AG08395 (cell line): ENCODE measurements around the gene LMBR1.
"Not testable (repeated sequence)": the region's sequence is repeated elsewhere in the genome, so short reads cannot be mapped to it uniquely, and the experiment has no call there.

Source experiments
- DNase-seq: peaks from one replicate; pipeline ENCODE4 v3.0.0; 2012; ENCODE audit warnings: mixed read lengths, low spot score

Gene LMBR1, protein sequence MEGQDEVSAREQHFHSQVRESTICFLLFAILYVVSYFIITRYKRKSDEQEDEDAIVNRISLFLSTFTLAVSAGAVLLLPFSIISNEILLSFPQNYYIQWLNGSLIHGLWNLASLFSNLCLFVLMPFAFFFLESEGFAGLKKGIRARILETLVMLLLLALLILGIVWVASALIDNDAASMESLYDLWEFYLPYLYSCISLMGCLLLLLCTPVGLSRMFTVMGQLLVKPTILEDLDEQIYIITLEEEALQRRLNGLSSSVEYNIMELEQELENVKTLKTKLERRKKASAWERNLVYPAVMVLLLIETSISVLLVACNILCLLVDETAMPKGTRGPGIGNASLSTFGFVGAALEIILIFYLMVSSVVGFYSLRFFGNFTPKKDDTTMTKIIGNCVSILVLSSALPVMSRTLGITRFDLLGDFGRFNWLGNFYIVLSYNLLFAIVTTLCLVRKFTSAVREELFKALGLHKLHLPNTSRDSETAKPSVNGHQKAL

DNA sequence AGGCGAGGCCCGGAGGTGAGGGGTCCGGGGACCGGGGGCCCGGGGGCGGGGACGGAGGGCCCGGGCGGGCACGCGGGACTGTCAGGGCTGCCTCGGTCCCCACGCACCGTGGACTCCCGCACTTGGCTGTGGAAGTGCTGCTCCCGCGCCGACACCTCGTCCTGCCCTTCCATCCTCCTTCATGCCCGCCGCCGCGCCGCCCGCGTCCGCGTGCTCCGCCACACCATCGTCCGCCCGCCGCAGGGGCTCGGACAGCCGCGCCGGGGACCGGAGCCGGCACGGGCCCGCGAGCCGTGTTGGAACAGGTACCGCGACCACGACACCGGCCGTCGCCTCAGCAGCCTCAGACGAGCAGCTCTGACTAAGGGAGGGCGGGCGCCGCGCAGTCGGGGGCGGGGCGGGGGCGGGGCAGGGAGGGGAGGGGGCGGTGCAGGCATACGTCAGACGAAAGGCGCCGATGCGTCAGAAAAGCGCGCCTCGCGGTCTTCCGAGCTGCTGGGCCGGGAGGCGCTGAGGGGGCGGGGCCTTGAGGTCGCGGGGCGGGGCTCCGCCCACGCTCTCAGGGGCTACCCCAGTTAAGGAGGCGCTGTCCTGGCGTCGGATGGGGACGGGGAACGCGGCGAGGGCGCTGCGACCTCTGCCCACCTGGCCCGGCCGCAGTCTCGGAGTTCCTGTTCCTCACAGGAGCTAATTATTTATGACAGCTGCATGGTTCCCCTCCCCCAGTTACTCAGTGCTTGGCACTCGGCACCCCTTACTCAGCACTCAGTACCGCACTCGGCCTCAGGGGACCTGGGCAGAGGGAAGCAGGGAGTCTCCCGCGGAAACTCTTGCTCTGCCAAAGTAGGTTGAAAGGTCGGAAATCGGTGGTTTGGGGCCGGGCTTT is at the start of gene LMBR1:
TSS of gene LMBR1 (minus strand) at position 363 of the 886 bp plus-strand sequence. CDS start at position 173, 190 bp downstream.
- DNase-seq: peak; percentile 99

DNA sequence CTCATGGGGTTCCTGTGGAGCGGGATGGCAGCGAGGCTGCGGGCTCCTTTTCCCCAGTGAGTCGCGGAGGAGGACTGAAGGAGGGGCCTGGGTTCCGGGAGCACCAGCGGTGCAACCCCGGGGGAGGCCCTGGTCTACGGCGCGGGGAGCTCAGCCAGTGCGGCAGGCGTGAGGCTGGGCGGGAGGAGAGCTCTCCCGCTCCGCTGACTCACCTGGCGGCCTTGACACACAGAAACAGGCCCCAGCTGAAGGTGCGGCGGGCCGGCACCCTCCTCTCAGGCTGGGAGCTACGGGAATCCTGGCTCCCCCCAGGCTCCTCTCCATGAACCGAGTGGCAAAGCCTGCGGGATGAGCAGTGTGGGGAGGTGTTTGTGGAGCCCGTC is 49.7 kb upstream of the LMBR1 start:
- DNase-seq: no peak

DNA sequence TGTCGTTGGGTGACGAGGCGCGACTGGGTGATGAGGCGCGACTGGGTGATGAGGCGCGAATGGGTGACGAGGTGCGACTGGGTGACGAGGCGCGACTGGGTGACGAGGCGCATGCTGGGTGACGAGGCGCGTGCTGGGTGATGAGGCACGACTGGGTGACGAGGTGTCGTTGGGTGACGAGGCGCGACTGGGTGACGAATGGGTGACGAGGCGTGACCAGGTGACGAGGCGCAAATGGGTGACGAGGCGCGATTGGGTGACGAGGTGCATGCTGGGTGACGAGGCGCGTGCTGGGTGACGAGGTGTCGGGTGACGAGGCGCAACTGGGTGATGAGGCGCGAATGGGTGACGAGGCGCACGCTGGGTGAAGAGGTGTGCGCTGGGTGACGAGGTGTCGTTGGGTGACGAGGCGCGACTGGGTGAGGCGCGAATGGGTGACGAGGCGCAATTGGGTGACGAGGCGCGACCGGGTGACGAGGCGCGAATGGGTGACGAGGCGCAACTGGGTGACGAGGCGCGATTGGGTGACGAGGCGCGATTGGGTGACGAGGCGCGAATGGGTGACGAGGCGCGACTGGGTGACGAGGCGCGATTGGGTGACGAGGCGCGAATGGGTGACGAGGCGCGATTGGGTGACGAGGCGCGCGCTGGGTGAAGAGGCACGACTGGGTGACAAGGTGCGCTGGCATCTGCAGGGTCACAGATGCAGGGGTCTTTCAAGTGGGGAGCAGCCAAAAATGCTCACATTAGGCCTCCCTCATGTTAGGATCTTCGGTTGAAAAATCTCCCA is 48.6 kb upstream of the LMBR1 start:
- DNase-seq: no peak

DNA sequence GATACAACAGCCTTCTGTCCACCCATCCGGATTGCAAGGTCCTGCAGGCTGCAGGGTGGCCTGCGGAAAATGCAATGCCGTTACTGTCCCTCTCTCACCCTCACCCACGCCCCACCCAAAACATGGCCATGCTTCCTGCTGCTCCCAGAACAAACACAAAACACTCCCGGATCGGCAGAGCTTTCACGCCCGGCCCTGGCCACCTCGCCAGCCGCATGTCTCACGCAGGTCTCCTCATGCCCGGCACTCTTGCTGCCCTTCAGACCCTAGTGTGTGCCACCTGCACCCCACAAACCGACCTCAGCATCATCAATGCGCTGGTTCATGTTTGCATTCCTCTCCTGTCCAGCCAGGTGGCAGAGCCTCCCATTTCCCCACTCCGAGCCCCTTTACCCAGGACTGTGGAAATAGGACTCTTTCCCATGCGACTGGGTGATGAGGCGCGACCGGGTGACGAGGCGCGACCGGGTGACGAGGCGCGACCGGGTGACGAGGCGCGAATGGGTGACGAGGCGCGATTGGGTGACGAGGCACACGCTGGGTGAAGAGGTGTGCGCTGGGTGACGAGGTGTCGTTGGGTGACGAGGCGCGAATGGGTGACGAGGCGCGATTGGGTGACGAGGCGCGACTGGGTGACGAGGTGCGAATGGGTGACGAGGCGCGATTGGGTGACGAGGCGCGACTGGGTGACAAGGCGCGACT is 47.6 kb upstream of the LMBR1 start:
- DNase-seq: no peak

DNA sequence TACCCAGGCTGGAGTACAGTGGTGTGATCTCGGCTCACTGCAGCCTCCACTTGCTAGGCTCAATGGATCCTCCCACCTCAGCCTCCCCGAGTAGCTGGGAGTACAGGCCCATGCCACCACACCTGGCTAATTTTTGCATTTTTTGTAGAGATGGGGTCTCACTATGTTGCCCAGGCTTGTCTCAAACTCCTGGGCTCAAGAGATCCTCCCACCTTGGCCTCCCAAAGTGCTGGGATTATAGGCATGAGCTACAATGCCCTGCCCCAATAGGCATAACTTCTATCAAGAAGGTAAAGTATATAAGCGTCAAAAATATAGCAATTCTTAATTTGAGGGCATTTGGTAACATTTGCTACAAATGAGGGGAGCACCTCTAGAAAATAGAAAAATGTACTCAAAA is 43.8 kb upstream of the LMBR1 start:
- DNase-seq: not testable (repeated sequence)

DNA sequence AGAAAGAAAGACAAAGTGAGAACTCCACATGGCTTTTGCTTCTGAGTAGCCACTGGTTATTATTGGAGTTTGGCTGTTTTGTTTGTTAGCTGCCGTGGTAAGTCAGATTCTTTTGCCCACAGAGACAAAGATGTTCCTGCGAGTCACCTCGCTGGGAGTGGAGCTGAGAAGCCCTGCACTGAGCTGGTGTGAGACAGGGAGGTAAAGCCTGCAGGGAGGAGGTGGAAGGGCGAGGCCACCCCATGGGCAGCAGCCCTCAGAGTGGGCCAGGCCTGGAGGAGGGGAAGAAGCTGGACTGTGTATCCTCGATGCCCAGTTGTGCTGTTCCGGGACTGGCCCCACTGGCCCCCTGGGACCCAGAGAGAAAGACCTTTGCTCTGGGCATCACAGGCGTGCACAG is 42.3 kb upstream of the LMBR1 start:
- DNase-seq: peak; percentile 36

DNA sequence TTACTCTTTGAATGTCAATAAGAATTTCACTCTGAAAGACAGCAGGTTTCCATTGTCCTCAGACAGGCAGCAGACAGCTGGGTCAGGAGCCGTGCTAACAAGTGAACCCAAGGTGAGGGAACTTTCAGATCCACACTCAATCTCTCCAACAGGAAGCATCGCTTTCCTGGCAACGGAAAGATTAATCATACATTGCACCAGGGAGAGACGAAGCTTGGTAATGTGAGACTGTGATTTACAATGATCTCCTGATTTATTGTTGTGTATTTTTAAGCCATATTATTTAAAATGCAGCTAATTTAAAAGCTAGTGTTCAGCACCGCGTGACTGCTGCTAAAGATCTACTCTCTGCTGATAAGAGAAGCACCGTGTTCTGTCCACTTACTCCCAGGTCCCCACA is 39.0 kb upstream of the LMBR1 start:
- no peak for DNase-seq

DNA sequence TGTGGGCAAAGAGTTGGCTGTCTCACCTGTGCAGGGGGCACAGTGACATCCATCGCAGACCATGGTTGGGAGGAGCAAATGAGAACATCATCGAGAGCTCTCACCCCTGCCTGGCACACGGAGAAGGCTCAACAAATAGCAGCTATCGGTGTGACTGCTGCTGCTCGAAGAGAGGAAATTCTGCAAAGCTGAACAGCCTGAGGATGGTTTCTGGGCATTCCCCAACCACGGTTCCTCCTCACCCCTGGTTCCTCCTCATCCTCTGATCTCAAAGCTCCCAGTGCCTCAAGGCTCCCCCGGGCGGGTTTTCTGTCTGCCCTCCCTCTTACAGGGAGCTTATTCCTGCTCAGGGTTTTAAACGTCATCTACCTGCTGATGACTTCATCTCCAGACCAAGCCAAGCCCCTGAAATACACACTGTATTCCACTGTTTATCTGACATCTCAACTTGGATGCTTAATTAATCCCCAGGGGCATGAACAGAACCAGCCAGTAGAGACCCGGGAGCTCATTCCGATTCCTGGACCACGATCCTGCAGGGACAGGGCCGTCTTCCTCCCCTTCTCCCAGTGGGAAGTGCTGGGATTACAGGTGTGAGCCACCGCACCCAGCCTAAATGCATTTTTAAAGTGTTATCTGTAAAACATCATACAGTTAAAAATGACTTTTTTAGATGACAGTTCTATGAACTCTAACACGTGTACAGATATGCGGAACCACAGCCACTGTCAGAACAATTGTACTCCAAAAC is 37.0 kb upstream of the LMBR1 start:
- no peak for DNase-seq

DNA sequence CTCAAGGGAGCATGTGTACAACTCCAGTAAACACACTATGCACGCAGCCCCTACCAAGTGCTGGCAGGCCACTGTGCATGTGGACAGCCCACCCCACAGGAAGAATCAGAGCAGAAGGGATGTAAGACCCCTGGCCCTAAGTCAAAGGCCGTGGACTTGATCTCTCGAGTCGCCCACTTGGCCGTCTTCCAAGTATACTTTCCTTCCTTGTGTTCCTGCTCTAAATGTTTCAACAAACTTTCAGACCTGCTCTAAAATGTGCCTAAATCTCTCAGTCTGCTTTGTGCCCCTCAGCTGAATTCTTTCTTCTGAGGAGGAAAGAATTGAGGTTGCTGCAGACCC is 35.4 kb upstream of the LMBR1 start:
- no peak for DNase-seq

DNA sequence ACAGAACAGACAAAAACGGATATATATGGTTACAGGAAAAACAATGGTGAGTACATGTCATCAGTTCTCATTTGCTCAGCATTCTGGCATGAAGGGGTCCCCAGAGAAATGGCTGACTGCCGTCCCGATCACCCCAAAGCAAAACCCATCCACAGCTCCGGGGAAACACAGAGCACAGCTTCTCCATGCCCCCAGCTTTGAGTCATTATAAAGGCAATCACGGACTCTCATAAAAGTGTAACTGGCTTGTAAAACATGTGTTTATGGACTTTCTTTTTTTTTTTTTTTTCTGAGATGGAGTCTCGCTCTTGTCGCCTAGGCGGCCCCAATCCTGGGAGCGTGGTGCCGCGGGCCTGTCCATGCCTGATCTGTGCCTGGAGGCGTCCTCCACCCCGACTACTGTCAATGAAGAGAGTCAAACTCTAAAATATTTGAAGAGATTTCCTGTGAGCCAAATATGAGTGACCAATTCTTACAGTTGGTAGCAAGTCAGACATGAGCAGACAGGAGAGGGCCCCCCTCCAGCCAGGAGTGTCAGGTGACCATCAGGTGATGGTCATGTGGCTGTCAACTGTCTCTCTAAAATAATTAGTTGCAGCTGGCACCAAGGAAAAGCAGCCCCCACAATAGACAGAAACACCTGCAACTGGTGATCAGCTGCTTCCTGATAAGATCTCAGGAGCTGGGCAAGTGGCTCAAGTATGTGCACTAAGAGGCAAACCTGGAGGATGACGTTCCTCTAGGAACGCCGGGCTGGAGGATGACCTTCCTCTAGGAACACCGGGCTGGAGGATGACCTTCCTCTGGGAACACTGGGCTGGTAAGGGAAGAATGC is 34.8 kb upstream of the LMBR1 start:
- DNase-seq: no peak

DNA sequence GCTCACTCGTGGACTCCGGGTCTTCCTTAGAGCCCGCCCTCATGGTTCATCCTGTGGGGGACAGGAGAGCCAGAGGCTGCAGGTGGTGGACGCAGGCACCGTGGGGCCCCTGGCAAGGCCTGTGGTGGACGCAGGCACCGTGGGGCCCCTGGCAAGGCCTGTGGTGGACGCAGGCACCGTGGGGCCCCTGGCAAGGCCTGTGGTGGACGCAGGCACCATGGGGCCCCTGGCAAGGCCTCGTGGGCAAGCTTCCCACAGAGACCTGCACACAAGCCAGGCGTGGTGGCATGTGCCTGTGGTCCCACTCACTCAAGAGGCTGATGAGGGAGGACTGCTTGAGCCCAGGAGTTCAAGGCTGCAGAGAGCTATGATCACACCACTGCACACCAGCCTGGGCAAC is 32.8 kb upstream of the LMBR1 start:
- not testable (repeated sequence) for DNase-seq

DNA sequence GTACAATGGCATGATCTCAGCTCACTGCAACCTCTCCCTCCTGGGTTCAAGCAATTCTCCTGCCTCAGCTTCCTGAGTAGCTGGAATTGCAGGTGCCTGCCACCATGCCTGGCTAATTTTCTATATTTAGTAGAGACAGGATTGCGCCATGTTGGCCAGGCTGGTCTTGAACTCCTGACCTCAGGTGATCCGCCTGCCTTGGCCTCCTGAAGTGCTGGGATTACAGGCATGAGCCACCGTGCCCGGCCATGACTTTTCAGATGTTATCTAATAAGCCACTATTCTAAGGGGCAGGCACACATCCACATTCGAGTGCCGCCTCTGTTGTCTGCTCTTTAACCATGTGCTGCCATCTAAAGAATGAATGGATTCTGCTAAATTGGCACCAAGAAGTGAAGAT is 29.3 kb upstream of the LMBR1 start:
- DNase-seq: not testable (repeated sequence)

DNA sequence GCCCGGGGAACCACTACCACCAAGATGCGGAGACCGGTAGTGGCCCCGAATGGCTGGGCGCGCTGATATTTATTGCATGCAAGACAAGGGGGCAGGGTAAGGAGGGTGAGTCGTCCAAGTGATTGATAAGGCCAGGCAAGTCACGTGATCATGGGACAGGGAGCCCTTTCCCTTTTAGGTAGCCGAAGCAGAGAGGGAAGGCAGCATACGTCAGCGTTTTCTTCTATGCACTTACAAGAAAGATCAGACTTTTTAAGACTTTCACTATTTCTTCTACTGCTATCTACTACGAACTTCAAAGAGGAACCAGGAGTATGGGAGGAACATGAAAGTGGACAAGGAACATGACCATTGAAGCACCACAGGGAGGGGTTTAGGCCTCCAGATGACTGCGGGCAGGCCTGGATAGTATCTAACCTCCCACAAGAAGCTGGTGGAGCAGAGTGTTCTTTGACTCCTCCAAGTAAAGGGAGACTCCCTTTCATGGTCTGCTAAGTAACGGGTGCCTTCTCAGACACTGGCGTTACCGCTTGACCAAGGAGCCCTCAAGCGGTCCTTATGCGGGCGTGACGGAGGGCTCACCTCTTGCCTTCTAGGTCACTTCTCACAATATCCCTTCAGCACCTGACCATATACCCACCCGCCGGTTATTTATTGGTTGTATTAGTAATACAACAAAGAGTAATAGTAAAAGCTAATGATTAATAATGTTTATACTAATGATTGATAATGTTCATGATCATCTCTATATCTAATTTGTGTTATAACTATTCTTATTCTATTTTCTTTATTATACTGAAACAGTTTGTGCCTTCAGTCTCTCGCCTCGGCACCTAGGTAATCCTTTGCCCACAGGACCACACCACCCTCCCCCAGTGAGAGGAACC is 27.7 kb upstream of the LMBR1 start:
- DNase-seq: not testable (repeated sequence)

DNA sequence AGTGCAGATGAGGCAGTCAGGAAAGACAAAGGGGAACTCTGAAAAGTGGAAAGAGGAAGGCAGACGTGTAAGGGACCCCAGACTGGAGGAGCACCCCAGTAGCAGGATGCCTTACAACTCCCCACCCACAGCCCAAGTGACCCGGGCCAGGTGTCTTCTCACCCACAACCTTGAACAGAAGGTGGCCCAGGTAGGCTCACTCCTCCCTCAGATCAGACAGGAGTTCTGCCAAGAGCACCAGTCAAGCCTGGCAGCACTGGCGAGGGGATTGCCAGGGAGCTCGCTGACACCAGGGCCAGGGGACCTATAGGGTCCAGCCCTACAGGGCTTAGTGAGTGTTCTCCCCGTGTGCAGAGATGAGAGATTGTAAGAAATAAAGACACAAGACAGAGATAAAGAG is 27.1 kb upstream of the LMBR1 start:
- DNase-seq: no peak

DNA sequence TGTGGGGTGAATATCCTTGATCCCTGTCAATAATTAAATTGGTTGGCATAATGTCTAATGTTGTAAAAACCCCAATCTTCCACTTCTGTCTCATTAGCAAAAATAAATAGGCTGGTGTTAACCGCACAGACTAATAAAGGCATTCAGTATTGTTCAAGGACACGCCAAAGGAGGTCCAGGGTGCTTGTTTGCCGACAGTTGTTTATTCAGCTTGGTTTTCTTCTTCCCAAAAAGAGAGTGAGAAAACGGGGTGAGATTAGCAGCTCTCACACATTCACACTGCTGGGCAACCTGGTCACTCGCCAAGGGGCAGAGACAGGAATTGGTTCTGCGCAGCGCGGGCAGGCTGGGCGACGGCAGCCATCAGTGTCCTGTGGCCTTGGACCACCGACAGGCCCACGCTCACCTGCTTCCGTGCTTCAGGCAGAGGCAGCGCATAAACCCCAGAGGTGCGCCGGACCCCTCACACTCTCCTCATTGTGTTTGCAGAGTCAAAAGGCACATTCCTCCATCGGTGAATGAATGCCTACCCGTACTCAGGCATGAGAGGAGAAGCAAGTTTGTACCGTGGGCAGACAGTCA is 26.2 kb upstream of the LMBR1 start:
- DNase-seq: no peak

DNA sequence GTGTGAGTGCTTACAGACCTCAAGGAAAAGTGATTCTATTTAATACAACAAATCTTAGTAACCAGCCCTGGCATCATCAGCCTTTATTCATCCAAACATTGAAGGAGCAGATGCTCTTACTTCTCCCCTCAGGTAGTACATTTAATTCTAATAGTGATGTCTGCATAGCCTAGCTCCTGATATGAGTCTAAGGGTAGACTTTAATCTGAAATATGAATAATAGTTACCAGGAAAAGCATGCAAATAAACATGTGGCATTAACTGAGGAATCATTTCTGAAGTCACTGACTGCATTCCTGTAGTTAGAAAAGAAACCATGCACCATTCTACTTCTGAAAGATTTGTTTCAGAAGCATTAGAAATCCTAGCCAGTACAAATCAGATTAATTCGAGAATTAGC is 25.7 kb upstream of the LMBR1 start:
- no peak for DNase-seq

DNA sequence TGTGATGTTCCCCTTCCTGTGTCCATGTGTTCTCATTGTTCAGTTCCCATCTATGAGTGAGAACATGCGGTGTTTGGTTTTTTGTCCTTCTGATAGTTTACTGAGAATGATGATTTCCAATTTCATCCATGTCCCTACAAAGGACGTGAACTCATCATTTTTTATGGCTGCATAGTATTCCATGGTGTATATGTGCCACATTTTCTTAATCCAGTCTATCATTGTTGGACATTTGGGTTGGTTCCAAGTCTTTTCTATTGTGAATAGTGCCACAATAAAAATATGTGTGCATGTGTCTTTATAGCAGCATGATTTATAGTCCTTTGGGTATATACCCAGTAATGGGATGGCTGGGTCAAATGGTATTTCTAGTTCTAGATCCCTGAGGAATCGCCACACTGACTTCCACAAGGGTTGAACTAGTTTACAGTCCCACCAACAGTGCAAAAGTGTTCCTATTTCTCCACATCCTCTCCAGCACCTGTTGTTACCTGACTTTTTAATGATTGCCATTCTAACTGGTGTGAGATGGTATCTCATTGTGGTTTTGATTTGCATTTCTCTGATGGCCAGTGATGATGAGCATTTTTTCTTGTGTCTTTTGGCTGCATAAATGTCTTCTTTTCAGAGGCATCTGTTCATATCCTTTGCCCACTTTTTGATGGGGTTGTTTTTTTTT is 16.7 kb upstream of the LMBR1 start:
- not testable (repeated sequence) for DNase-seq

DNA sequence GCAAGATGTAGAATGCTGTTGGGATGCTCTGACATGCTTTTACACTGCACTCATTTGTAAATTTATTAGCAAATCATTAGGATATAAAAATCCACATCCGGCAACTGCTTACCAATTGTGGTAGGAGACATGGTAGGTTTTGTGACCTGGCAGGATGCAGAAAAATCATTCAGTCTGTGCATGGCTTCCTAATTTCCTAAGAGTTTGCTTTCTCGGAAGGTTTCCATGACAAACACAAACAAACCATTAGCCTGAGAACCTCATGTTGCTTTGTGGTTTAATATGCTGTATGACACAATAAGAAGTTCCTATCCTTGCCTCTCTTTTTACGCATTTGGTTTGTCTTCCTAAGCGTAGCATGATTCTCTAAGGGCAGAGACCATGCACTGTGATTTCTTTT is 14.7 kb upstream of the LMBR1 start:
- DNase-seq: peak; percentile 39
